Breast epithelium (tissue), 4 donors: ENCODE data around the gene ANKRD44. TPM values are rescaled to one million over a fixed set of nuclear protein-coding genes. Genes with fewer than 3 reads are reported as not detected.

Experiments used
- DNase-seq, 2 donors: peaks; one replicate each; pipeline ENCODE4 v3.0.0-alpha.2; 2019; ENCODE audit warnings: low spot score in 2 of 2
- H3K27ac ChIP-seq, 2 donors: fragments of 200-600 bp; sonication (generic) in 1 of 2; one replicate each; pipeline ENCODE4 v1.5.1; 2016 to 2019; ENCODE audit warnings: mild to moderate bottlenecking in 1 of 2
- H3K27me3 ChIP-seq, 2 donors: fragments of 200-600 bp; sonication (generic) in 1 of 2; one replicate each; pipeline versions ENCODE4 v1.5.1 to v1.6.0; 2017 to 2019; ENCODE audit warnings: control low read depth in 1 of 2, mild to moderate bottlenecking in 1 of 2
- H3K36me3 ChIP-seq: fragments of 200-600 bp; one replicate; pipeline ENCODE4 v1.5.1; 2019
- H3K4me1 ChIP-seq, 2 donors: fragments of 200-600 bp; sonication (generic); one replicate each; pipeline ENCODE4 v1.5.1; 2016 to 2019; ENCODE audit warnings: control low read depth in 1 of 2
- H3K4me3 ChIP-seq, 3 donors: fragments of 200-600 bp; sonication (generic); 1 replicate in 2 of 3; 2 replicates in 1 of 3; pipeline ENCODE4 v1.5.1; 2016 to 2019; ENCODE audit warnings: mild to moderate bottlenecking in 3 of 3, moderate library complexity in 2 of 3
- H3K9me3 ChIP-seq, 2 donors: fragments of 200-600 bp; sonication (generic) in 1 of 2; one replicate each; pipeline ENCODE4 v1.5.1; 2016 to 2019; ENCODE audit warnings: control low read depth in 1 of 2
- CTCF ChIP-seq, 3 donors: fragments of 450-650 bp; IDR thresholded peaks; one replicate each; pipeline ENCODE4 v1.5.1; 2016 to 2017; ENCODE audit warnings: antibody characterized with exemption in 3 of 3, mild to moderate bottlenecking in 3 of 3, moderate library complexity in 3 of 3
- POLR2A ChIP-seq: fragments of 450-650 bp; IDR thresholded peaks from one replicate; pipeline ENCODE4 v1.6.1; 2016; ENCODE audit warnings: antibody characterized with exemption, mild to moderate bottlenecking, moderate library complexity
- POLR2AphosphoS5 ChIP-seq, 3 donors: sonication (generic); formaldehyde crosslinking; IDR thresholded peaks; one replicate each; pipeline ENCODE4 v1.6.1; 2017; ENCODE audit warnings: antibody characterized with exemption in 3 of 3
- intact Hi-C: fragments of 100-400 bp; cut with DNase I; formaldehyde crosslinking; loops from one replicate; pipeline ENCODE4 v1.15.1; 2023; ENCODE audit warnings: low total_unique reads
- total RNA-seq, 3 donors: library from RNA; depleted of rRNA; stranded (reverse); fragments of >200 nt; gene quantifications; one replicate each; pipeline ENCODE4 v1.1.0, GENCODE V29; 2016

ANKRD44 gene
- total RNA-seq, 3 donors from 2014 or later, result 18.0 to 41.3 (median 19.9) TPM

- no peaks in the 10 kb centered on the region for H3K4me1 ChIP-seq
- no peak overlapping the region for H3K27ac ChIP-seq
- no peaks in the 10 kb centered on the region for H3K27me3 ChIP-seq
- H3K36me3 ChIP-seq, result no peaks in the 10 kb centered on the region
- H3K9me3 ChIP-seq, result no peaks in the 10 kb centered on the region
- DNase-seq, result no peak
- intact Hi-C loops, result no loop called here
- H3K4me3 ChIP-seq, result no peak overlapping the region
- no peak for TF ChIP-seq POLR2AphosphoS5 (IDR thresholded peaks at IDR 0.05)
- TF ChIP-seq POLR2A, result no peak
- TF ChIP-seq CTCF (IDR thresholded peaks at IDR 0.05), result no peak
Measured at GRCh38 chr2:197171582-197171981, 139.0 kb downstream of the ANKRD44 start.

DNA sequence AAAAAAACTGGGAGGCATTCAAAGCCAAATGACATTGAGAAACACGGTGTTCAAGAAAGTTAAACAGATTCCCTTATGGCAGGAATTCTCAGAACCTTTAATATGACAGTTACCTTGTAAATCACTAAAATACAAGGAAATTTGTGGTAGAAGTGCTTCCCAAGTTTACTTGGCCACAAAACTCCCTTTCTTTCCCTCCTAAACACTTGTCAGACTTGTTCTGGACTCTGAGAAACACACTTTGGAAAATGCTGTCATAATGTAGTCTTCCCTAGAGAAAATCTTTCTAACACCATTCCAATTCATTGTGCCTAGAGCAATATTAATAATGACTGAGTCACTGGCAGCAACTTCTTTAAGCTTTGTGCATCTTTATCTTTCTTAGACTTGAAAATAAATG is 140.4 kb downstream of the ANKRD44 start:
- no peak overlapping the region for H3K4me3 ChIP-seq
- no peaks in the 10 kb centered on the region for H3K36me3 ChIP-seq
- intact Hi-C loops, result no loop called here
- H3K9me3 ChIP-seq, result no peaks in the 10 kb centered on the region
- no peak overlapping the region for H3K27ac ChIP-seq
- H3K4me1 ChIP-seq, result no peaks in the 10 kb centered on the region
- peak in 1 of 3 donors; percentile 25 for TF ChIP-seq POLR2AphosphoS5 (IDR thresholded peaks at IDR 0.05)
- TF ChIP-seq CTCF (IDR thresholded peaks at IDR 0.05), result no peak
- no peak for TF ChIP-seq POLR2A
- no peak for DNase-seq
- H3K27me3 ChIP-seq, result no peaks in the 10 kb centered on the region

GRCh38 chr2:197168705-197169104 is 141.9 kb downstream of the ANKRD44 start:
- peak in 1 of 2 donors; percentile 58 for DNase-seq
- intact Hi-C loops, result no loop called here
- Histone ChIP-seq H3K27ac (no peak overlapping the region), H3K4me3 (no peak overlapping the region), H3K36me3 (no peaks in the 10 kb centered on the region), H3K4me1 (no peaks in the 10 kb centered on the region), H3K9me3 (no peaks in the 10 kb centered on the region), H3K27me3 (no peaks in the 10 kb centered on the region)
- TF ChIP-seq POLR2AphosphoS5 (IDR thresholded peaks at IDR 0.05), result no peak
- peak in 1 of 3 donors; percentile 38 for TF ChIP-seq CTCF (IDR thresholded peaks at IDR 0.05)

- no peak for DNase-seq
- Histone ChIP-seq H3K27me3 (no peaks in the 10 kb centered on the region), H3K36me3 (no peaks in the 10 kb centered on the region), H3K27ac (no peak overlapping the region), H3K4me1 (no peaks in the 10 kb centered on the region), H3K4me3 (no peak overlapping the region), H3K9me3 (no peaks in the 10 kb centered on the region)
- TF ChIP-seq POLR2A, result no peak
- no peak for TF ChIP-seq POLR2AphosphoS5 (IDR thresholded peaks at IDR 0.05)
- no peak for TF ChIP-seq CTCF (IDR thresholded peaks at IDR 0.05)
- intact Hi-C loops, result no loop called here
Measured at GRCh38 chr2:197167608-197168314, 142.8 kb downstream of the ANKRD44 start.

DNA sequence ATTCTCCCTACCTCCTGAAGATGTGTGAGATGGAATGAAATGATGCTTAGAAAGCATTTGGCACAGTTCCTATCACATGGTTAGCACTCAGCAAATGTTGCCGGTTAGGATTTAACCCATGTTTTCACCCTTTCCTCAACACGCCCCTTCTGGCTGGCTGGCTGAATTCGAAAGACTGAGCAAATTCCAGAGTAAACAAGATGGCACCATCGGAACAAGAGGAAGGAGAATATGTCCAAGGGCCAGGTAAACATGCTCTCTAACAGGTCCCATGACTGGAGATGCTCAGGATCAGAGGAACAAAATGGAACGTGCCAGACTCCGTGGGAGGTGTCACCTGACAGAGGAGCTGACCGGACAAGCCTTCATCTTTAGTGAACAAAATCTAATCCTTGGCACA is 145.6 kb downstream of the ANKRD44 start:
- Histone ChIP-seq H3K9me3 (no peaks in the 10 kb centered on the region), H3K27ac (no peak overlapping the region), H3K27me3 (no peaks in the 10 kb centered on the region), H3K36me3 (no peaks in the 10 kb centered on the region), H3K4me3 (no peak overlapping the region), H3K4me1 (no peaks in the 10 kb centered on the region)
- no peak for DNase-seq
- intact Hi-C loops, result no loop called here
- no peak for TF ChIP-seq POLR2A
- no peak for TF ChIP-seq POLR2AphosphoS5 (IDR thresholded peaks at IDR 0.05)
- TF ChIP-seq CTCF (IDR thresholded peaks at IDR 0.05), result no peak
